Erythroblast (primary cell): ENCODE results near the gene CYFIP1.

Experiments used
- GATA1 ChIP-seq: IDR thresholded peaks from 2 replicates; pipeline ENCODE4 v1.6.1; 2011; ENCODE audit warnings: low read depth, mild to moderate bottlenecking, control low read depth, low read length, moderate library complexity
- POLR2A ChIP-seq: IDR thresholded peaks from 2 replicates; pipeline ENCODE4 v1.6.1; 2011; ENCODE audit warnings: mild to moderate bottlenecking, low read length

- TF ChIP-seq POLR2A: no peak
- TF ChIP-seq GATA1: no peak
These were observed 75.4 kb downstream of the CYFIP1 start for GRCh38 chr15:22904736-22905135.
